Activated CD8-positive, alpha-beta memory T cell treated with anti-CD3 and anti-CD28 coated beads for 36 hours (primary cell): ENCODE data around the gene GALK2. TPM values are rescaled to one million over a fixed set of nuclear protein-coding genes. Genes with fewer than 3 reads are reported as not detected.
"Not testable (repeated sequence)": the region's sequence is repeated elsewhere in the genome, so short reads cannot be mapped to it uniquely, and the experiment has no call there.

Experiments used
- CTCF ChIA-PET: fragments of 350-600 bp; sonication (Branson Sonifier 250); formaldehyde crosslinking; loops from one replicate; lab custom pipeline; 2021; ENCODE audit warnings: antibody characterized with exemption; lab: Charles Lee
- POLR2A ChIA-PET: fragments of 350-600 bp; sonication (Branson Sonifier 250); formaldehyde crosslinking; loops from one replicate; lab custom pipeline; 2021; ENCODE audit warnings: antibody characterized with exemption; lab: Charles Lee
- total RNA-seq, 2 experiments: library from RNA; stranded (reverse); gene quantifications; one replicate each; pipeline ENCODE4 v1.2.3, GENCODE V29; 2021

GALK2 gene
- total RNA-seq, 2 experiments from 2014 or later = 26.0 to 30.2 TPM

DNA sequence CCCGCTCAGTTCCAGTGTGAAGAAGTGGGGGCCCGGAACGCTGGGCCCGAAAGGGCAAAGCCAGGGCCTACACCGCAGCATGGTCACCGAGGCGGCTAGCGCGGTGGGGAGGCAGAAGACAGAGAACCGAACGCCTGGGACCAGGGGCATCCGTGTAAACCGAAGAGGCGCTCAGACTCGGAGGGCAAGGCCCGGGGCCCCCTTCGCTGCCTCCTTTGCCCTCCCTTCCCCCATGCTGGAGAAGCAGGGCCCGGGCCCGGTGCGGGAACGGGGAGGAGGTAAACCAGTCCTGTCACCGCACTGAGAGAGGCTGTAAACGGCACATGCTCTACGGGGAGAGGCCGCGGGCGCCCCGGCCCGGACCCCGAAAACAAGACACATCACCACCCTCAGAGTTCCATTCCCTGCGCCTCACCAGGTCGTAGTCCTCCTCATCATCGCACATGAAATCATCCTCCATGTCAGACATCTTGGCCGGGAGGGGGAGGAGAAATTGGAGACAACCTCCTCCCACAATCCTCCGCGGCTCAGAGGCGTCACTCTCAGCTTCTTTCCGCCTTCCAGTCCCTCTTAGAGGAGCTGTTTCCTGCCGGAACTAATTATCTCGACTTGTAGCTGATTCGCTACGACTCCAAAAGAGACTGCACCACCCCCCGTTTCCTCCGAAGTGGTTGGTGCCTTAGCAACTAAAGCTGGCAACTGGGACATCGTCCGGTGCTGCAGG lies 14.8 kb upstream of the GALK2 start, which contains the start of gene COPS2:
COPS2 (minus strand) TSS at position 490 of the 724 bp plus-strand sequence; CDS start at position 469, 21 bp downstream.
- POLR2A ChIA-PET = interaction anchor here (1.1 to 2.1 kb wide), 4 partner anchors 9 to 1199 kb away, joined by 3 to 24 read pairs (median 8); partner anchors contain the start of genes CEP152, GABPB1 and GALK2
- CTCF ChIA-PET = interaction anchor here (0.7 to 1.3 kb wide), 4 partner anchors 14 to 293 kb away, joined by 3 to 4 read pairs (median 3); no protein-coding TSS in a partner anchor

DNA sequence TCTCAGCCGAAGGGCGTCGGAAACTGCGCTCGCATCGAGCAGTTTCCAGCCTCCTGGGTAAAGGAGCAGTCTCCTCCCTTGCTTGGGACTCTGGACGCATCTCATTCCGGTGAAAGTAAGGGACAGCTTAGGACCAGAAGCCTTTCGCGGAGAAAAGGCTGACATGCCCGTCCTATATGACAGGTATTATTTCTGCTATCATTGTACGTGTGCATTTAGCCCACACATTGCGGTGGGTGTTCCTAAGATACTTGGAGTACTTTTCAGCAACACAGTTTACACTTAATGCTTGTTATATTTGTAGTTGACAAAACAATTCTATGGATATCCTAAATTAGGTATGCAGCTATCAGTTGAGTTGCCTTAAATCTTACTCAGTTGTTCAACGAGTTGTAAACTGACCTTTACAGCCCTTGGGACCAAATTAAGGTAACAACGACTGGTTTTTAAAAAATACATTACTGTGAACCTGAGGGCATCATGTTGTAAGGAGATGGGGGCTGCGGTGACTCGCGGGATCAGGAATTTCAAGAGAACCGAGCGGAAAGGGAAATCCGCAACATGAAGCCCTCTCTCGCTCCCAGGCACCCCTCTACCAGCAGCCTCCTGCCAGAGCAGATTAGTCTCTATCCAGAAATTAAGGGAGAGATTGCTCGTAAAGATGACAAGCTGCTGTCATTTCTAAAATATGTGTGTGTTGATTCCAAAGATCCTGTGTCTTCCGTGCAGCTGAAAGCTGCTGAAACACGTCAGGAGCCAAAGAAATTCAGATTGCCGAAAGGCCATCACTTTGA lies 14.0 kb upstream of the GALK2 start:
- ChIA-PET CTCF (interaction anchor here (0.7 to 1.3 kb wide), 4 partner anchors 15 to 294 kb away, joined by 3 to 4 read pairs (median 3); no protein-coding TSS in a partner anchor), POLR2A (interaction anchor here (0.6 to 2.1 kb wide), 5 partner anchors 10 to 1198 kb away, joined by 3 to 24 read pairs (median 8); partner anchors contain the start of genes CEP152, GABPB1 and GALK2)

DNA sequence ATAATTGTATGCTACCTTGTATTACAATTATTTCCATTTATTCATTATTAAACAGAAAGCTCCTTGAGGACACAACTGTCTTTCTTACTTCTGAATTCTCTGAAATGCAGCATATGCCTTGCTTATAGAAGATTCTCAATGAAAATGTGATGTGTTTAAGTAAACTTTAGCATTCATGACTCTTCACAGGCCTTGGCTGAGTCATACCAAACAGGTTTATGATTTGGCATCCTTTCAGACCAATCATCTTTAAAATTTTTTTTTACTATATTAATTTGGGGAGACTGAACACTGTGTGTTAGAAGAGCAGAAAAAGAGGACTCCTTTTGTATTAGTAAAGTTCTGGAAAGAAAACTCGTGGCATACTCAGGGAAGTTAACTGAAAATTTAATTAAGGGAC lies 6.4 kb upstream of the GALK2 start:
- CTCF ChIA-PET = no interaction called here
- POLR2A ChIA-PET = no interaction called here

DNA sequence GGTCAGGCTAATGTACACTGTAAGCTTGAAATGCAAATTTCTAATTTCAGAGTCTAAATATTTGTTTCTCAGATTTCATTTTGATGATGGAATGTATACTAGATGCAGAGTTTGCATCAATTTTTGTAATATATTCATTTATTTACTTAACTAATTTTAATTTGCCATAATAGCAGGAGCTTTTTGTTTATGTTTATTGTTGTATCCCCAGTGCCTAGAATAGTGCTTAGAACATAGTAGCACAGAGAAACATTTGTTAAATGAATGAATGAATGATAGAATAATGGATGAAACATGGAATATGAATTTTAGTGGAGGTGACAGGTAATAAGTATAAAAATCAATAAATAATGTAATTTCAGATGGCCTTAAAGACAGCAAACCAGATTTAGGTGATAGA lies 5.2 kb upstream of the GALK2 start:
- CTCF ChIA-PET = interaction anchor here (0.7 kb wide), 1 partner anchor 54 kb away, joined by 5 read pairs; no protein-coding TSS in a partner anchor
- POLR2A ChIA-PET = no interaction called here

DNA sequence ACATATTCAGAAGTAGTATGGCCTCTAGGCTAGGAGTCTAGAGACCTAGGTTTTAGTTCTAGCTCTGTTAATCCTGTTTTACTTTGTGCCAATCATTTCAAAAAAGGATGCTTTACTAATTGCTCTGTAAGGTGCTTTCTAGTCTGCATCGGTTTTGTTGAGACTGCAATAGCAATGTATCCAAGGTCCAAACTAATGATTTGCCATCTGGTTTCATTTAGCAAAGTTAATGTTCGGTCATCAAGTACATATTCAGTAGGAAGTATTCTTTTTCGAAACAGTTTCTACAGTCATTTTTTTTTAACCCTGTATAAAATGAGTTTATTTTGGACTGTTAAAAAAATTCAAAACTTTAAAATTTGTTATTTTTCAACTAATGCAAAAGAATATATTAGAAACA lies 2.0 kb upstream of the GALK2 start:
- CTCF ChIA-PET = no interaction called here
- POLR2A ChIA-PET = no interaction called here

DNA sequence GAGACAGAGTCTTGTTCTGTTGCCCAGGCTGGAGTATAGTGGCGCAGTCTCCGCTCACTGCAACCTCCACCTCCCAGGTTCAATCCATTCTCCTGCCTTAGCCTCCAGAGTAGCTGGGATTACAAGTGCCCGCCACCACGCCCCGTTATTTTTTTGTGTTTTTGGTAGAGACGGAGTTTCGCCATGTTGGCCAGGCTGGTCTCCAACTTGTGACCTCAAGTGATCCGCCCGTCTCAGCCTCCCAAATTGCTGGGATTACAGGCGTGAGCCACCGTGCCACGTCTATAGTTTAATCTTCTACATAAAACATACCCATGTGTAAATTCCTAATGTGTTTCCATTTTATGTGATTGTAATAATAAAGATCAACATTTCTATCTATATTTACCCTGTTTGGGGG lies 1.7 kb downstream of the GALK2 start:
- ChIA-PET POLR2A (interaction anchor here (2.6 kb wide), 1 partner anchor 17 kb away, joined by 24 read pairs; the partner anchor contains the start of gene COPS2), CTCF (interaction anchor here (1.5 kb wide), 1 partner anchor 26 kb away, joined by 3 read pairs; no protein-coding TSS in a partner anchor)

DNA sequence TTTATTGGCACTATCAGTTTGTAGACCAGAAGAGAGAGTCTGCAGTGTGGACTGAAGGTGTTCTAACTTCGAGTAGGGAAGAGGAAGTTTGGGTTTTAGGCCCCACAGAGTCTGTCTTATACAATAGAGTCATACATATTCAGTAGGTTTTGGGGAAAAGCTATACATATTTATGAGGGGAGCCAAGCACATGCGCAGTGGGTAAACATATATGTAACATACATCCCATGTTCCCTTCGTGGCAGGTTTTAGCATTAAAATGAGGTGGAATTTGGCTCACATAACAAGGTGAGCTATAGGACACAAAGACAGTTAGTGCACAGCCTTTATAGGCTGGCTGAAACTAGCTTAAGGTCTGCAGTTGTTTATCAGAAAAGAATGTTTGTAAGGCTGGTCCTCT lies 4.9 kb downstream of the GALK2 start:
- POLR2A ChIA-PET = no interaction called here
- CTCF ChIA-PET = interaction anchor here (0.6 kb wide), 1 partner anchor 28 kb away, joined by 3 read pairs; no protein-coding TSS in a partner anchor

DNA sequence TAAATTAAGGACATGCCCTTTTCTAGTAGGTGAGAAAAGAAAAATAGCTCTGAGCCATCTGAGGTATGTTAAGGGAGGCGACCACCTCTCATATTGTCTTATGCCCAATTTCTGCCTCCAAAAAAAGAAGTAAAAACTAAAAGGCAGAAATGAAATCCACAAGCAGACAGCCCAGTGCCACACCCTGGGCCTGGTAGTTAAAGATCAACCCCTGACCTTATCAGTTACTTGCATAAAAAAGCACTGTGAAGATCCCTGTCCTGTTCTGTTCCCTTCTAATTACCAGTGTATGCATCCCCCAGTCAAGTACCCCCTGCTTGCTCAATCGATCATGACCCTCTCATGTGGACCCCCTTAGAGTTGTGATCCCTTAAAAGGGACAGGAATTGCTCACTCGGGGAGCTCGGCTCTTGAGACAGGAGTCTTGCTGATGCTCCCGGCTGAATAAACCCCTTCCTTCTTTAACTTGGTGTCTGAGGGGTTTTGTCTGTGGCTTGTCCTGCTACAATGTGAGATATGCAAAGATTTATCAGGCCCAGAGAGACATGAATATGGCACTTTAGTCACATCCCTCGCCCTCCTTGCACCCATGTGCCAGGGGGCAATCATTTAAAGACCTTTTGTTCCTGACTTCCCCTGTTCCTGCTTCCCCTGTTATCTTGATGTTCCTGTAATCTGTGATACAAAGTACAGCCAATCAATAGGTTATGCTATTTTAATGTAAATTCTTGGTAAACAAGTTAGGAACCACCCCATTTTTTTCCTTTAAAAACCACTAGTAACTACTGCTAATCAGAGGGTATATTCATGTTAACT lies 5.7 kb downstream of the GALK2 start:
- CTCF ChIA-PET, POLR2A ChIA-PET: not testable (repeated sequence)

DNA sequence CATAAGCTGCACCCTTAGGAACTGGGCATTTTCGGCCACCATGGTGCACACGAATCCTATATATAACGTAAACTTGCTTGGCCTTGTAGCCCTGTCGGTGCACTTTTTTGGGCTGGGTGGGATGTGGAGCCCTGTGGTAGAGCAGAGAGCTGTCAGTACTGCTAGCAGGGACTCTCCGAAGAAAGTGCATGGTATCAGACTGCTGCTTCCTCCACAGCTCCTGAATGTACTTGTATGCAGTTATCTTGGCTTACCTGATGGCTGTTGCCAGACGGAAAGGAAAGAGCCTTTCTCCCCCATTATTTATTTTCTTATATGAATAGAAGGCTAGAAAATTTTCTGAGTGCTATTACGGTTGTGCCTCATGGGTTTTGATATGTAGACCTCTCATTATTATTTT lies 8.4 kb downstream of the GALK2 start:
- ChIA-PET CTCF (no interaction called here), POLR2A (no interaction called here)

DNA sequence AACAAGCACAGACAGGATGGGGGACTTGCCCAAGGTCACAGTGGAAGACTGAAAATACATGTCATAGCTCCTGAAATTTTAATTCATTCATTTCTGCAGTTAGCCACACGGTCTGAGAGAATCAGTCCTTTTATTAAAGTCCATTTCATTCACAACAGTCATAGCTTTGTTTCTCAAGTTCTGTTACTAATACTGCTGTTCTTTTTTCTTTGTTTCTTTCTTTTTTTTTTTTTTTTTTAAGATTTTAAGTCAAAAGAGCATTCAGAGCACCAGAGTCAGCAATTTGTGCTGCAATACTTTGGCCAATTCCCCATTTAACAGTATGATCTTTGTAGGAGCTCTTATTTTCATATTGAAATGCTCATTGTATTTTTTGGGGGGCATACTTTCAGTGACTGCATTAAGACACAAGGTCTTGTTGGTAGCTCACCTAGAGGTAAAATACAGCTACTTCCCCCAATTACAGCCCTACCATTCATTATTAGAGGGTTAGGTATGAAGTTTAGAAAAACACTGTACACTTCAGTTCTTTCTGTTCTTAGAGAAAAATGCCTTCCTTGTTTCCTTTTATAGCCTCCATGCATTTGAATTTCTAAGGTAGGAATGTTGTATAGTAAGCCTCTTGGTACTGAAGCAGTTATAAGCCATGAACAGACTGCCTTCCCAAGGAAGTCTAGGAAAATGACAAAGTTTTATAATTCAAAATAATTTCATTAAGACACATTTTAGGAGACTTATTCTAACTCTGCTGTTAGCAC lies 9.6 kb downstream of the GALK2 start:
- CTCF ChIA-PET = no interaction called here
- POLR2A ChIA-PET = no interaction called here

DNA sequence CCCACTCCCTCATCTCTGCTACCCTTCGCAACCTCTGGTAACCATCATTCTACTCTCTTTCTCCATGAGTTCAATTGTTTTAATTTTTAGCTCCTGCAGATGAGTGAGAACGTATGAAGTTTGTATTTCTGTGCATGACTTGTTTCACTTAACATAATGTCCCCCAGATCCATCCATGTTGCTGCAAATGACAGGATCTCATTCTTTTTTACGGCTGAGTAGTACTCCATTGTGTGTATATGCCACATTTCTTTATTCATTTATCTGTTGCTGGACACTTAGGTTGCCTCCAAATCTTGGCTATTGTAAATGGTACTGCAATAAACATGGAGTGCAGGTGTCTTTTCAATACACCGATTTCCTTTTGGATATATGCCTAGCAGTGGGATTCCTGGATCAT lies 12.1 kb downstream of the GALK2 start:
- ChIA-PET CTCF (no interaction called here), POLR2A (no interaction called here)

DNA sequence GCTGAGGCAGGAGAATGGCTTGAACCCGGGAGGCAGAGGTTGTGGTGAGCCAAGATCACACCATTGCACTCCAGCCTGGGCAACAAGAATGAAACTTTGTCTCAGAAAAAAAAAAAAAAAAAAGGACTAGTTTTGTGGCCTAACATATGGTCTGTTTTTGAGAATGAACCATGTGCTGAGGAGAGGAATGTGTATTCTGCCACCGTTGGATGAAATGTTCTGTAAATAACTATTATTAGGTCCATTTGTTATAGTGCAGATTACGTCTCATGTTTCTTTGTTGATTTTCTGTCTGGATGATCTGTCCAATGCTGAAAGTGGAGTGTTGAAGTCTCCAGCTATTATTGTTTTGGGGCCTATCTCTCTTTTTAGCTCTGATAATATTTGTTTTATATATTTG lies 13.7 kb downstream of the GALK2 start:
- CTCF ChIA-PET = not testable (repeated sequence)
- POLR2A ChIA-PET = interaction anchor here (0.6 kb wide), 1 partner anchor 20 kb away, joined by 10 read pairs; no protein-coding TSS in a partner anchor

DNA sequence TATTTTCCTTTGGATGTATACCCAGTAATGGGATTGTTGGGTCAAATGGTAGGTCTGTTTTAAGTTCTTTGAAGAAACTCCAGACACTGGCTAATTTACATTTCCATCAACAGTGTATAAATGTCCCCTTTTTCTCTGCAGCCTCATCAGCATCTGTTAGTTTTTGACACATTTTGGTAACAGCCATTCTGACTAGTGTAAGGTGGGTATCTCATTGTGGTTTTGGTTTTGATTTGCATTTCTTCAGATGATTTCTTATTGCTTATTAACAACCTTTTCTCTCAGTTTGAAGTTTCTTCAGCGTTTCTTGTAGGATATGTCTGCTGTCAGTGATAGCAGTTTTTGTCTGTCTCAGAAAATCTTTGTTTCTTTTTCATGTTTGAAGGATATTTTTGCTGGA lies 15.4 kb downstream of the GALK2 start:
- ChIA-PET POLR2A (no interaction called here), CTCF (no interaction called here)

DNA sequence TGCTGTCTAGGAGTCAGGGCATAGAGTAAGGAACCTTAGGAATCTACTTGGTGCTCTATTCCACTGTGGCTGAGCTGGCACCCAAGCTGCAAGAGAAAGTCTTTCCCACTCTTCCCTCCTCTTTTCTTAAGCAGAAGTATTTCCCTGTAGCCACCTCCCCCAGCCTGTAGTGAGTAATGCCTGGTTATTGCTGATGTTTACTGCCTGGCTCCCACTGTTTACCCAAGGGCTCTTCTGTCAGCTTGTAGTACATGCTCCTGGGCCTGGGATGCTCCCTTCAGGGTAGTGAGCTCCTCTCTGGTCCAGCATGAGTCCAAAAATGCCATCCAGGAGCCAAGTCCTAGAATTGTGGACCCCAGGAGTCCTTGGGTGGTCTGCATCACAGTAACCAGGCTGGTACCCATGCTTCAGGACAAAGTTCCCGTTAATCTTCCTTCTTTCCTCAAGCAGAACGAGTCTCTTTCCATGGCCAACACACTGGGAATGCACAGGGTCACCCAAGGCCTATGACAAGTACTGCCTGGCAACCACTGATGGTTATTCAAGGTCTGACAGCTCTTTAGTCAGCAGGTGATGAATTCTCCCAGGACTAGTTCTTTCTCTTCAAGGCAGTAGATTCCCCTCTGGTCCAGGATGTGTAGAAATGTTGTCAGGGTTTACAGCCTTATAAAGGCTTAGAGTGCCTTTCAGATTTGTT lies 17.6 kb downstream of the GALK2 start:
- CTCF ChIA-PET = no interaction called here

DNA sequence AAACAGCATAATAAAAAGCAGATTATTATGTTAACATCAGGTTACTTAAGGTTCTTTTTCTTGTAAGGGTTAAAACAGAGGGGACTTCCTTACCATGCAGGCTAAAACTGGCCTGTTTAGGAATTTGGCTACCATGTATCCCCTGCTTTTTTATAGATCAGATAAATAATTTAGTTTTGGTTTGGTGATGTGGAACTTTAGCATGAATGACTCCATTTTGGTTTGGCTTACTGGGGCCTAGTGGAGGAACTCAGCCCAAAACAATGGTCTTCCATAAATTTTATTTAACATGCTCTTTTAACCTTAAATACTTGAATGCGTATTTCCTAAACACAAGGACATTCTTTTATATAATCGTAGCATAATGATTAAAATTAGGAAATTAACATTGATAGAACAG lies 18.9 kb downstream of the GALK2 start:
- CTCF ChIA-PET = no interaction called here
- POLR2A ChIA-PET = no interaction called here

More for the DNA sequence above, 17.6 kb downstream of the GALK2 start:
- POLR2A ChIA-PET = no interaction called here

DNA sequence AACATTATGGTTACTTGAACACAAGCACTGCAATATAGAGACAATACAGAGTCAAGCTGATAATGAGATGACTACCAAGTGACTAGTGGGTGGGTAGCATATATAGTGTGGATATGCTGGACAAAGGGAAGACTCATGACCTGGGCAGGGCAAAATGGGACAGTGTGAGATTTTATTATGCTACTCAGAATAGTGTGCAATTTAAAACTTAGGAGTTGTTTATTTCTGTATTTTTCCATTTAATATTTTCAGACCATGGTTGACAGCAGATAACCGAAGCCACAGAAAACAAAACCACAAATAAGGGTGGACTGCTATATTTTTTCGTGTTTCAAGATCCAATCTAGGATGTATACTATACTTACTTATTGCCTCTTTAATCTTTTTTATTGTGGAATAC lies 19.6 kb downstream of the GALK2 start:
- ChIA-PET CTCF (no interaction called here), POLR2A (no interaction called here)

DNA sequence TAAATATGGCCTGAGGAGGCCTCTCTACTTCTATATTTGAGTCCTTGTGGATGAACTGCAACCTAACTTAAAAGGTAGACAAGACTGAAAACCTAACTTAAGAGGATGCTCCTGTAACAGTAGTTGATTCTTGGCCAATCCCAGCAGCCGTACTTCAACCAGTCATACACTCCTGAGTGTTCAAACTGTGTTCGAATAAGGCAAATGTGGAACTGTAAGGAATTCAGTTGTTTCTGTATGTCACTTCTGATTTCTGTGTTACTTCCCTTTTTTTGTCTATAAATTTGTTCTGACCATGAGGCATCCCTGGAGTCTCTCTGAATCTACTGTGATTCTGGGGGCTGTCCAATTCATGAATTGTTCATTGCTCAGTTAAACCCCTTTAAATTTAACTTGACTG lies 20.5 kb downstream of the GALK2 start:
- ChIA-PET POLR2A (no interaction called here), CTCF (no interaction called here)

DNA sequence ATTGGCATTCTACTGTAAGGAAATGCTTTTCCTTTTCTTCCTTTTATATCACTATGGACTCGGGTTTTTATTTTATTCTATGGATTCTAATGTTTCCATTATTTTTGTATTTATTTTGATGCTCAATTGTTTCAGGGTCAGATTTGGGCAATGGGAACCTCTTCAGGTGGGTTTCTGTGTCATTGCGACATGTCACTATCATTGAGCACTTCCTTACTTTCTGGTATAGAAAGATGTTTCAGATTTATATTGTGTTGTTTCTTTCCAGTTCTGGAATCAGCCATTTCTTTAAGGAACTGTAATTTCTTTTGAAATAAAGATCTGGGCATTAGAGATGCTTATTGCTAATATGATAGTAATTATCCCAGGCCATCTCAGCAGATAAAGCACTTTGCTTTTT lies 21.8 kb downstream of the GALK2 start:
- CTCF ChIA-PET = no interaction called here
- POLR2A ChIA-PET = no interaction called here
